Sigmoid colon (tissue), 4 donors: ENCODE data around the gene ARL2.

Source experiments
- CTCF ChIP-seq, 4 experiments: fragments of 450-650 bp in 3 of 4; fragments of 200-600 bp in 1 of 4; IDR thresholded peaks; one replicate each; pipeline ENCODE4 v1.5.1; 2016 to 2019; ENCODE audit warnings: antibody characterized with exemption in 4 of 4, mild to moderate bottlenecking in 3 of 4, moderate library complexity in 2 of 4
- EP300 ChIP-seq, 4 donors: sonication (generic); formaldehyde crosslinking; IDR thresholded peaks; one replicate each; pipeline ENCODE4 v1.6.1; 2017; ENCODE audit warnings: antibody characterized with exemption in 4 of 4
- POLR2A ChIP-seq, 2 donors: fragments of 450-650 bp; IDR thresholded peaks; one replicate each; pipeline ENCODE4 v1.6.1; 2016; ENCODE audit warnings: antibody characterized with exemption in 2 of 2, mild to moderate bottlenecking in 2 of 2, moderate library complexity in 2 of 2
- POLR2AphosphoS5 ChIP-seq, 4 donors: sonication (generic); formaldehyde crosslinking; IDR thresholded peaks; one replicate each; pipeline ENCODE4 v1.6.1; 2017; ENCODE audit warnings: antibody characterized with exemption in 4 of 4

- TF ChIP-seq POLR2AphosphoS5 (IDR thresholded peaks at IDR 0.05) (no peak), CTCF (IDR thresholded peaks at IDR 0.05) (no peak), EP300 (IDR thresholded peaks at IDR 0.05) (no peak), POLR2A (IDR thresholded peaks at IDR 0.05) (no peak)
Measured at GRCh38 chr11:65056999-65057398, 43.0 kb downstream of the ARL2 start.
